K562 (cell line): ENCODE data around the gene MRPS18B. TPM values are rescaled to one million over a fixed set of nuclear protein-coding genes. Genes with fewer than 3 reads are reported as not detected.

Experiments
- ARID2 ChIP-seq: fragments of 450-650 bp; IDR thresholded peaks from 2 replicates; pipeline ENCODE4 v1.6.1; 2017; ENCODE audit warnings: antibody characterized with exemption, mild to moderate bottlenecking
- BDP1 ChIP-seq: IDR thresholded peaks from 3 replicates; pipeline ENCODE4 v1.6.1; 2011; ENCODE audit not compliant: insufficient read length, insufficient read depth
- EZH2 ChIP-seq: IDR thresholded peaks from 2 replicates; pipeline ENCODE4 v1.6.1; 2012; ENCODE audit warnings: low read depth, mild to moderate bottlenecking, inconsistent platforms, low read length, borderline replicate concordance
- TEAD4 ChIP-seq, 2 experiments: sonication (generic) in 1 of 2; formaldehyde crosslinking in 1 of 2; IDR thresholded peaks; 2 replicates each; pipeline versions ENCODE4 v1.6.1 to v1.8.0; 2012 to 2022; ENCODE audit warnings: borderline replicate concordance in 1 of 2, inconsistent platforms in 1 of 2, low read length in 1 of 2, mild to moderate bottlenecking in 1 of 2, missing genetic modification reagents in 1 of 2
- ZFP30 ChIP-seq: fragments of 250-450 bp; sonication (Bioruptor Pico); IDR thresholded peaks from 2 replicates; pipeline ENCODE4 v1.8.0; 2022; ENCODE audit warnings: moderate library complexity, mild to moderate bottlenecking, inconsistent platforms, borderline replicate concordance
- ZKSCAN8 ChIP-seq: fragments of 200-800 bp; sonication (Bioruptor generic); IDR thresholded peaks from 2 replicates; pipeline ENCODE4 v1.6.1; 2016; ENCODE audit warnings: missing genetic modification characterization, missing compliant biosample characterization
- ZNF699 ChIP-seq: fragments of 250-450 bp; sonication (Bioruptor Pico); IDR thresholded peaks from 2 replicates; pipeline ENCODE4 v1.8.0; 2021; ENCODE audit warnings: mild to moderate bottlenecking, moderate library complexity; ENCODE audit not compliant: insufficient replicate concordance
- ZNF76 ChIP-seq: fragments of 250-450 bp; sonication (Bioruptor Pico); IDR thresholded peaks from 2 replicates; pipeline ENCODE4 v1.4.0; 2020; ENCODE audit warnings: mild to moderate bottlenecking, moderate library complexity, borderline replicate concordance
- polyA plus RNA-seq, 8 experiments: library from polyadenylated mRNA; depleted of rRNA in 4 of 8; stranded (reverse) in 5 of 8; unstranded in 3 of 8; fragments of >200 nt; fragmentation: Nextera tagmentation in 2 of 8; fragmentation: Illumina TruSeq in 1 of 8; extraction: Ambion mirVana in 2 of 8; extraction: Trizol in 1 of 8; gene quantifications; 2 replicates each; pipeline versions ENCODE4 v1.2.1 to v1.2.3, GENCODE V29; 2011 to 2014; ENCODE audit warnings: inconsistent platforms in 1 of 8, missing spikeins in 1 of 8
- total RNA-seq, 7 experiments: library from RNA; depleted of rRNA in 6 of 7; stranded (reverse); fragments of >200 nt in 6 of 7; fragmentation: Illumina TruSeq in 2 of 7; extraction: Trizol in 2 of 7; gene quantifications; 2 replicates each; pipeline versions ENCODE4 v1.2.1 to v1.2.3, GENCODE V29; 2011 to 2021; ENCODE audit warnings: low replicate concordance in 1 of 7
- TF ChIP-seq, protein P1 (sequence below): fragments of 450-650 bp; IDR thresholded peaks from 2 replicates; pipeline ENCODE4 v1.6.1; 2016; ENCODE audit warnings: mild to moderate bottlenecking, moderate library complexity
- TF ChIP-seq, protein P2 (sequence below): fragments of 450-650 bp; IDR thresholded peaks from 2 replicates; pipeline ENCODE4 v1.6.1; 2017; ENCODE audit warnings: antibody characterized with exemption, mild to moderate bottlenecking

Gene MRPS18B
- total and polyA plus RNA-seq, 9 of the 15 experiments (the other 6 are each of a cell fraction or from before 2014, with no cell fraction given) = 132 to 383 (median 178) TPM

DNA sequence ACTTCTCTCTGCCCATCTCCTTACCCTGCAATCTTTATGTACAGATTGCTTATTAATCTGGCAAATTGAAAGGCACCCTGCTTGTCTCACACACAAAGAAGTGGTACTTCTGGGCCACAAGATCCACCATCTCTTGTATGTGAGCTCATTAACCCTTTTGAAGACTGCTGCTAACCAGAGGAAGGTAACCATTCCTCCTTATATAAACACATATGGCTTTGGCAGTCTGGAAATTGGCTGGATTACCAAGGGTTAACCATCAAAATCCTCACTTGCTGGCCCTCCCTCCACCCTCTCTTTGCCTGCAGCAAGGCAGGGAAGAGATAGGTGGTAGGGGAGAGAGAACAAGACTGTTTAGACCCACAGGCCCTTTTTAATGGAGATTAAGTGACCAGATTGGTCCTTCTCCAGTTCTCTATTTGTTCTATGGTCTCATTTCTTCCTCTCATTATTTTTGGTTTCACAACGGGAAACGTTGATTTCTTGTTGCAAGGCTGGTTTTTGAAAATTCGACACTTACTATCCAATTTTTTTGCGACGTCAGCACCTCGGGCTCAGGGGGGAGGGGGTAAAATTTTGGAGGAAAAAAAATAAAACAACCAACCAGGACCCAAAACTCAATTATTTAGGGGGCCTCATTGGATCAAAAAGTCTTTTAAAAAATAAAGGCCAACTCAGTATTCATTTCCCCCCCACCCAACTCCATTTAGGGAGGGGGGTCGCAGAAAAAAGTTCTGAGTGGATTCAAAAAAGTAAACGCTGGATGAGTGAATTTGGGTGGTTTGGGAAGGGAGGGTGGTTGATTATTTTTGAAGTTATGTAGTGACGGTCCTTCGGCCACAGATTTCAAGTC is 1.5 kb upstream of the MRPS18B start (continued):
- TF ChIP-seq, protein P1, sequence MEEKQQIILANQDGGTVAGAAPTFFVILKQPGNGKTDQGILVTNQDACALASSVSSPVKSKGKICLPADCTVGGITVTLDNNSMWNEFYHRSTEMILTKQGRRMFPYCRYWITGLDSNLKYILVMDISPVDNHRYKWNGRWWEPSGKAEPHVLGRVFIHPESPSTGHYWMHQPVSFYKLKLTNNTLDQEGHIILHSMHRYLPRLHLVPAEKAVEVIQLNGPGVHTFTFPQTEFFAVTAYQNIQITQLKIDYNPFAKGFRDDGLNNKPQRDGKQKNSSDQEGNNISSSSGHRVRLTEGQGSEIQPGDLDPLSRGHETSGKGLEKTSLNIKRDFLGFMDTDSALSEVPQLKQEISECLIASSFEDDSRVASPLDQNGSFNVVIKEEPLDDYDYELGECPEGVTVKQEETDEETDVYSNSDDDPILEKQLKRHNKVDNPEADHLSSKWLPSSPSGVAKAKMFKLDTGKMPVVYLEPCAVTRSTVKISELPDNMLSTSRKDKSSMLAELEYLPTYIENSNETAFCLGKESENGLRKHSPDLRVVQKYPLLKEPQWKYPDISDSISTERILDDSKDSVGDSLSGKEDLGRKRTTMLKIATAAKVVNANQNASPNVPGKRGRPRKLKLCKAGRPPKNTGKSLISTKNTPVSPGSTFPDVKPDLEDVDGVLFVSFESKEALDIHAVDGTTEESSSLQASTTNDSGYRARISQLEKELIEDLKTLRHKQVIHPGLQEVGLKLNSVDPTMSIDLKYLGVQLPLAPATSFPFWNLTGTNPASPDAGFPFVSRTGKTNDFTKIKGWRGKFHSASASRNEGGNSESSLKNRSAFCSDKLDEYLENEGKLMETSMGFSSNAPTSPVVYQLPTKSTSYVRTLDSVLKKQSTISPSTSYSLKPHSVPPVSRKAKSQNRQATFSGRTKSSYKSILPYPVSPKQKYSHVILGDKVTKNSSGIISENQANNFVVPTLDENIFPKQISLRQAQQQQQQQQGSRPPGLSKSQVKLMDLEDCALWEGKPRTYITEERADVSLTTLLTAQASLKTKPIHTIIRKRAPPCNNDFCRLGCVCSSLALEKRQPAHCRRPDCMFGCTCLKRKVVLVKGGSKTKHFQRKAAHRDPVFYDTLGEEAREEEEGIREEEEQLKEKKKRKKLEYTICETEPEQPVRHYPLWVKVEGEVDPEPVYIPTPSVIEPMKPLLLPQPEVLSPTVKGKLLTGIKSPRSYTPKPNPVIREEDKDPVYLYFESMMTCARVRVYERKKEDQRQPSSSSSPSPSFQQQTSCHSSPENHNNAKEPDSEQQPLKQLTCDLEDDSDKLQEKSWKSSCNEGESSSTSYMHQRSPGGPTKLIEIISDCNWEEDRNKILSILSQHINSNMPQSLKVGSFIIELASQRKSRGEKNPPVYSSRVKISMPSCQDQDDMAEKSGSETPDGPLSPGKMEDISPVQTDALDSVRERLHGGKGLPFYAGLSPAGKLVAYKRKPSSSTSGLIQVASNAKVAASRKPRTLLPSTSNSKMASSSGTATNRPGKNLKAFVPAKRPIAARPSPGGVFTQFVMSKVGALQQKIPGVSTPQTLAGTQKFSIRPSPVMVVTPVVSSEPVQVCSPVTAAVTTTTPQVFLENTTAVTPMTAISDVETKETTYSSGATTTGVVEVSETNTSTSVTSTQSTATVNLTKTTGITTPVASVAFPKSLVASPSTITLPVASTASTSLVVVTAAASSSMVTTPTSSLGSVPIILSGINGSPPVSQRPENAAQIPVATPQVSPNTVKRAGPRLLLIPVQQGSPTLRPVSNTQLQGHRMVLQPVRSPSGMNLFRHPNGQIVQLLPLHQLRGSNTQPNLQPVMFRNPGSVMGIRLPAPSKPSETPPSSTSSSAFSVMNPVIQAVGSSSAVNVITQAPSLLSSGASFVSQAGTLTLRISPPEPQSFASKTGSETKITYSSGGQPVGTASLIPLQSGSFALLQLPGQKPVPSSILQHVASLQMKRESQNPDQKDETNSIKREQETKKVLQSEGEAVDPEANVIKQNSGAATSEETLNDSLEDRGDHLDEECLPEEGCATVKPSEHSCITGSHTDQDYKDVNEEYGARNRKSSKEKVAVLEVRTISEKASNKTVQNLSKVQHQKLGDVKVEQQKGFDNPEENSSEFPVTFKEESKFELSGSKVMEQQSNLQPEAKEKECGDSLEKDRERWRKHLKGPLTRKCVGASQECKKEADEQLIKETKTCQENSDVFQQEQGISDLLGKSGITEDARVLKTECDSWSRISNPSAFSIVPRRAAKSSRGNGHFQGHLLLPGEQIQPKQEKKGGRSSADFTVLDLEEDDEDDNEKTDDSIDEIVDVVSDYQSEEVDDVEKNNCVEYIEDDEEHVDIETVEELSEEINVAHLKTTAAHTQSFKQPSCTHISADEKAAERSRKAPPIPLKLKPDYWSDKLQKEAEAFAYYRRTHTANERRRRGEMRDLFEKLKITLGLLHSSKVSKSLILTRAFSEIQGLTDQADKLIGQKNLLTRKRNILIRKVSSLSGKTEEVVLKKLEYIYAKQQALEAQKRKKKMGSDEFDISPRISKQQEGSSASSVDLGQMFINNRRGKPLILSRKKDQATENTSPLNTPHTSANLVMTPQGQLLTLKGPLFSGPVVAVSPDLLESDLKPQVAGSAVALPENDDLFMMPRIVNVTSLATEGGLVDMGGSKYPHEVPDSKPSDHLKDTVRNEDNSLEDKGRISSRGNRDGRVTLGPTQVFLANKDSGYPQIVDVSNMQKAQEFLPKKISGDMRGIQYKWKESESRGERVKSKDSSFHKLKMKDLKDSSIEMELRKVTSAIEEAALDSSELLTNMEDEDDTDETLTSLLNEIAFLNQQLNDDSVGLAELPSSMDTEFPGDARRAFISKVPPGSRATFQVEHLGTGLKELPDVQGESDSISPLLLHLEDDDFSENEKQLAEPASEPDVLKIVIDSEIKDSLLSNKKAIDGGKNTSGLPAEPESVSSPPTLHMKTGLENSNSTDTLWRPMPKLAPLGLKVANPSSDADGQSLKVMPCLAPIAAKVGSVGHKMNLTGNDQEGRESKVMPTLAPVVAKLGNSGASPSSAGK = no peak
- peak; percentile 74 for TF ChIP-seq ZKSCAN8 (CRISPR knock-in tag)
- no peak for TF ChIP-seq EZH2
- TF ChIP-seq ZNF76 (CRISPR knock-in tag) = no peak
- 0 out of 2 replicates have a peak, but pooled peaks have one; percentile 5 for TF ChIP-seq ARID2
- TF ChIP-seq ZNF699 (CRISPR knock-in tag) = no peak
- 0 out of 2 replicates have a peak, but pooled peaks have one; percentile 35 for TF ChIP-seq TEAD4 (IDR thresholded peaks at IDR 0.05; ENCODE audit: low read length)
- TF ChIP-seq TEAD4 (CRISPR knock-in tag; IDR thresholded peaks at IDR 0.05; ENCODE audit: borderline replicate concordance) = no peak
- TF ChIP-seq, protein P2, sequence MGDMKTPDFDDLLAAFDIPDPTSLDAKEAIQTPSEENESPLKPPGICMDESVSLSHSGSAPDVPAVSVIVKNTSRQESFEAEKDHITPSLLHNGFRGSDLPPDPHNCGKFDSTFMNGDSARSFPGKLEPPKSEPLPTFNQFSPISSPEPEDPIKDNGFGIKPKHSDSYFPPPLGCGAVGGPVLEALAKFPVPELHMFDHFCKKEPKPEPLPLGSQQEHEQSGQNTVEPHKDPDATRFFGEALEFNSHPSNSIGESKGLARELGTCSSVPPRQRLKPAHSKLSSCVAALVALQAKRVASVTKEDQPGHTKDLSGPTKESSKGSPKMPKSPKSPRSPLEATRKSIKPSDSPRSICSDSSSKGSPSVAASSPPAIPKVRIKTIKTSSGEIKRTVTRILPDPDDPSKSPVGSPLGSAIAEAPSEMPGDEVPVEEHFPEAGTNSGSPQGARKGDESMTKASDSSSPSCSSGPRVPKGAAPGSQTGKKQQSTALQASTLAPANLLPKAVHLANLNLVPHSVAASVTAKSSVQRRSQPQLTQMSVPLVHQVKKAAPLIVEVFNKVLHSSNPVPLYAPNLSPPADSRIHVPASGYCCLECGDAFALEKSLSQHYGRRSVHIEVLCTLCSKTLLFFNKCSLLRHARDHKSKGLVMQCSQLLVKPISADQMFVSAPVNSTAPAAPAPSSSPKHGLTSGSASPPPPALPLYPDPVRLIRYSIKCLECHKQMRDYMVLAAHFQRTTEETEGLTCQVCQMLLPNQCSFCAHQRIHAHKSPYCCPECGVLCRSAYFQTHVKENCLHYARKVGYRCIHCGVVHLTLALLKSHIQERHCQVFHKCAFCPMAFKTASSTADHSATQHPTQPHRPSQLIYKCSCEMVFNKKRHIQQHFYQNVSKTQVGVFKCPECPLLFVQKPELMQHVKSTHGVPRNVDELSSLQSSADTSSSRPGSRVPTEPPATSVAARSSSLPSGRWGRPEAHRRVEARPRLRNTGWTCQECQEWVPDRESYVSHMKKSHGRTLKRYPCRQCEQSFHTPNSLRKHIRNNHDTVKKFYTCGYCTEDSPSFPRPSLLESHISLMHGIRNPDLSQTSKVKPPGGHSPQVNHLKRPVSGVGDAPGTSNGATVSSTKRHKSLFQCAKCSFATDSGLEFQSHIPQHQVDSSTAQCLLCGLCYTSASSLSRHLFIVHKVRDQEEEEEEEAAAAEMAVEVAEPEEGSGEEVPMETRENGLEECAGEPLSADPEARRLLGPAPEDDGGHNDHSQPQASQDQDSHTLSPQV = no peak; the same call in 1 of the 2 replicates
- no peak for TF ChIP-seq ZFP30
- no peak for TF ChIP-seq BDP1
